ENCODE data around the gene ERBIN. TPM values are rescaled to one million over a fixed set of nuclear protein-coding genes. Genes with fewer than 3 reads are reported as not detected.
"Not testable (repeated sequence)": the region's sequence is repeated elsewhere in the genome, so short reads cannot be mapped to it uniquely, and the experiment has no call there.

ERBIN gene, protein sequence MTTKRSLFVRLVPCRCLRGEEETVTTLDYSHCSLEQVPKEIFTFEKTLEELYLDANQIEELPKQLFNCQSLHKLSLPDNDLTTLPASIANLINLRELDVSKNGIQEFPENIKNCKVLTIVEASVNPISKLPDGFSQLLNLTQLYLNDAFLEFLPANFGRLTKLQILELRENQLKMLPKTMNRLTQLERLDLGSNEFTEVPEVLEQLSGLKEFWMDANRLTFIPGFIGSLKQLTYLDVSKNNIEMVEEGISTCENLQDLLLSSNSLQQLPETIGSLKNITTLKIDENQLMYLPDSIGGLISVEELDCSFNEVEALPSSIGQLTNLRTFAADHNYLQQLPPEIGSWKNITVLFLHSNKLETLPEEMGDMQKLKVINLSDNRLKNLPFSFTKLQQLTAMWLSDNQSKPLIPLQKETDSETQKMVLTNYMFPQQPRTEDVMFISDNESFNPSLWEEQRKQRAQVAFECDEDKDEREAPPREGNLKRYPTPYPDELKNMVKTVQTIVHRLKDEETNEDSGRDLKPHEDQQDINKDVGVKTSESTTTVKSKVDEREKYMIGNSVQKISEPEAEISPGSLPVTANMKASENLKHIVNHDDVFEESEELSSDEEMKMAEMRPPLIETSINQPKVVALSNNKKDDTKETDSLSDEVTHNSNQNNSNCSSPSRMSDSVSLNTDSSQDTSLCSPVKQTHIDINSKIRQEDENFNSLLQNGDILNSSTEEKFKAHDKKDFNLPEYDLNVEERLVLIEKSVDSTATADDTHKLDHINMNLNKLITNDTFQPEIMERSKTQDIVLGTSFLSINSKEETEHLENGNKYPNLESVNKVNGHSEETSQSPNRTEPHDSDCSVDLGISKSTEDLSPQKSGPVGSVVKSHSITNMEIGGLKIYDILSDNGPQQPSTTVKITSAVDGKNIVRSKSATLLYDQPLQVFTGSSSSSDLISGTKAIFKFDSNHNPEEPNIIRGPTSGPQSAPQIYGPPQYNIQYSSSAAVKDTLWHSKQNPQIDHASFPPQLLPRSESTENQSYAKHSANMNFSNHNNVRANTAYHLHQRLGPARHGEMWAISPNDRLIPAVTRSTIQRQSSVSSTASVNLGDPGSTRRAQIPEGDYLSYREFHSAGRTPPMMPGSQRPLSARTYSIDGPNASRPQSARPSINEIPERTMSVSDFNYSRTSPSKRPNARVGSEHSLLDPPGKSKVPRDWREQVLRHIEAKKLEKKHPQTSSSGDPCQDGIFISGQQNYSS (N-terminal part only)
- 30.8 and 33.9 TPM in 2 replicates for total RNA-seq (2014; rRNA removed; shearing (Covaris generic))

- peak; percentile 73 for DNase-seq (ENCODE audit: low spot score)
Measured at GRCh38 chr5:65926276-65926783, at the start of gene ERBIN. TSS of gene ERBIN (plus strand) at chr5:65926575. CDS start at chr5:65992719, 66,144 bp downstream.

DNA sequence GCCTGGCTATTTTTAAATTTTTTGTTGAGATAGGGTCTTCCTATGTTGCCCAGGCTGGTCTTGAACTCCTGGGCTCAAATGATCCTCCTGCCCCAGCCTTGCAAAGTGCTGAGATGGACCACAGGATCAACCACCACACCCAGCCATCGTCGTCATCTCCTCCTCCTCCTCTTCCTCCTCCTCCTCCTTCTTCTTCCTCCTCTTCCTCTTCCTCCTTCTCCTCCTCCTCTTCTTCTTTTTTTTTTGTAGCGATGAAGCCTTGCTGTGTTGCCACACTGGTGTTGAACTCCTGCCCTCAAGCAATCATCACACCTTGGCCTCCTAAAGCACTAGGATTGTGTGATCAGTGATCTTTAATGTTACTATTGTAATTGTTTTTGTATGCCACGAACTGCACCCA is 49.4 kb upstream of the ERBIN start:
- no peak for DNase-seq (ENCODE audit: low spot score)

DNA sequence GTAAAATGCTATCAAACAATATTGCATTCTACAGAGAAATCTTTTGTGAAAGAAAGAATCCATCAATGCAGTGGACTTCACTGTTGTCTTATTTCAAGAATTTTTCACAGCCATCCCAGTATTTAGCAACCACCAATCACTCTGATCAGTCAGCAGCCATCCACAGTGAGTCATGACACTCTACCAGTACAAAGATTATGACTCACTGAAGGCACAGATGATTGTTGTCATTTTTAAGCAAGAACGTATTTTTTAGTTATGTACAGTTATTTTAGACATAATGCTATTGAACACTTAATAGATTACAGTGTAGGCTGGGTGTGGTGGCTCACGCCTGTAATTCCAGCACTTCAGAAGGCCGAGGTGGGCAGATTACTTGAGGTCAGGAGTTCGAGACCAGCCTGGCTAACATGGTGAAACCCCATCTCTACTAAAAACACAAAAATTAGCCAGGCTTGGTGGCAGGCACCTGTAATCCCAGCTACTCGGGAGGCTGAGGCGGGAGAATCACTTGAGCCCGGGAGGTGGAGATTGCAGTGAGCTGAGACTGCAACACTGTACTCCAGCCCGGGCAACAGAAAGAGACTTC is 46.6 kb upstream of the ERBIN start:
- DNase-seq (ENCODE audit: low spot score), result not testable (repeated sequence)

GRCh38 chr5:65880496-65881072 is 45.8 kb upstream of the ERBIN start:
- DNase-seq (ENCODE audit: low spot score), result no peak

DNA sequence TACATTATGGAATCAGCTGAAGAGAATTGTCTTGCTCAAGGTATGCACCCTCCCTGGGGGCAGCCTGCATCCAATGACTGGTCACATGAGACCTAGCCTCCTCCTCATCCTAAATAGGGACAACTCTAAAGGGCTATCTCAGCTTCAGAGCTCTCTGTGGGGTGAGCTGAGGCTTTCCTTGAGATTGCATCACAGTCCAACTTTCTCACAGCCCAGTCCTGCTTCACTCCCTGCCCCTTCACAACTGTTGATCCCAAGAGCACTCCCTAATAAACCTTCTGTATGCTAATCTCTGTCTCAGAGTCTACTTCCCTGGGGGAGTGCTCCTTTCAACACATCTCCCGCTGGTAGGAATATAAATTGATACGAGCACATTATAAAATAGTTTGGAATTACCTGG is 44.1 kb upstream of the ERBIN start:
- DNase-seq (ENCODE audit: low spot score), result no peak

GRCh38 chr5:65883461-65883860 is 42.9 kb upstream of the ERBIN start:
- no peak for DNase-seq (ENCODE audit: low spot score)

GRCh38 chr5:65886387-65886786 is 40.0 kb upstream of the ERBIN start:
- DNase-seq (ENCODE audit: low spot score), result no peak

DNA sequence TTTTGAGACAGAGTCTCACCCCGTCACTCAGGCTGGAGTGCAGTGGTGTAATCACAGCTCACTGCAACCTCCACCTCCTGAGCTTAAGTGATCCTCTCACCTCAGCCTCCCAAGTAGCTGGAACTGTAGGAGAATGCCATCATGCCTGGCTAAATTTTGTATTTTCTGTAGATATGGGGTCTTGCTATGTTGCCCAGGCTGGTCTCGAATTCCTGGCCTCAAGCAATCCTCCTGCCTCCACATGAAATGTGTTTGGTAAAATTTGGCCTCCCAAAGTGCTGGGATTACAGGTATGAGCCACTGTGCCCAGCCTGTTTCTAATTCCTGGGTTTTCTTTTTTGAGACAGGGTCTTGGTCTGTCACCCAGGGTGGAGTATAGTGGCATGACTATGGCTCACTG is 34.4 kb upstream of the ERBIN start:
- DNase-seq (ENCODE audit: low spot score), result not testable (repeated sequence)

- DNase-seq (ENCODE audit: low spot score), result no peak
Measured at GRCh38 chr5:65892801-65893200, 33.6 kb upstream of the ERBIN start.

- no peak for DNase-seq (ENCODE audit: low spot score)
Measured at GRCh38 chr5:65893749-65894430, 32.5 kb upstream of the ERBIN start.

- DNase-seq (ENCODE audit: low spot score), result no peak
Measured at GRCh38 chr5:65895891-65896290, 30.5 kb upstream of the ERBIN start.

DNA sequence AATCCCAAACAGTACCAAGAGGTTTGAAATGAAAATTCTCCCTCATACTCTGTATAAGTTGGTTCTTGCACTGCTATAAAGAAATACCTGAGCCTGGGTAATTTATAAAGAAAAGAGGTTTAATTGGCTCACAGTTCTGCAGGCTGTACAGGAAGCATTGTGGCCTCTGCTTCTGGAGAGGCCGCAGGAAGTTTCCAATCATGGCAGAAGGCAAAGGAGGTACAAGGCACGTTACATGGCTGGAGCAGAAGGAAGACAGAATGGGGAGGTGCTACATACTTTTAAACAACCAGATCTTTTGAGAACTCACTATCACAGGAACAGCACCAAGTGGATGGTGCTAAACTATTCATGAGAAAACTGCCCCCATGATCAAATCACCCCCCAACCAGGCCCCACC is 25.6 kb upstream of the ERBIN start:
- no peak for DNase-seq (ENCODE audit: low spot score)

DNA sequence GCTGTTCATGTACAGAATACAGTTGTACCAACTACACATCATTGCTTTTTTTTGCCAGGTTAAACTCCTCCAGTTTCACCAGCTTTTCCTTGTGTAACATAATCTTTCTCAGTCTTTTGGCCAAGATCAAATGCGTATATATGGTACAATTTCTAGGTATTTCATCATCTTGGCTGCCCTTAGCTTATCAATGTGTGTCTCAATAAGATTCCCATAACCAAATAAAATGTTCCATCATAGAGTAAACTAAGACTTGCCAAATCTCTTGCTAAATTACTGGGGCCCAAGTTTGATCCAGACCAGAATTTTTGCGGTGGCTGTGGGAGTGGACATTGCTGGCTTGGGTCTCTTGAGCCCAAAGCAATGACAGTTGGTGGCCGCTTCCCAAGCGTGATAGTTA is 24.3 kb upstream of the ERBIN start:
- no peak for DNase-seq (ENCODE audit: low spot score)

DNA sequence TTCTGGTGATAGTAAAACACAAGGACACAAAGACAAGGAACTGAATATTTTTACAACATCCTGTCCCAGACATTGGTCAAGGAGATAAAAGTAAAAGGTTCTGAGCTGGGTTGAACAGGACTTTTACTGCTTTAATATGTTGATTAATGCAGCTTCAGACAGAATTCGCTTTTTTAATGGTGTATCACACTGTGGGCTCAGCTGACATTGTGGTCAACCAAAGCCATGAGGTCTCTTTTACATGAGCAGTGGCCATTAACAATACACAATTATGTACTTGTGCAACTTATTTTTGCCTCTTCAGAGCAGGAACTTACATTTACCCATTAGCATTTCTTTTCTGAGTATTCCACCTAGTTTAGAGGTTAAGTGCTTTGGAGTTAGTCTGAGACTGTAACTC is 22.8 kb upstream of the ERBIN start:
- DNase-seq (ENCODE audit: low spot score), result no peak

DNA sequence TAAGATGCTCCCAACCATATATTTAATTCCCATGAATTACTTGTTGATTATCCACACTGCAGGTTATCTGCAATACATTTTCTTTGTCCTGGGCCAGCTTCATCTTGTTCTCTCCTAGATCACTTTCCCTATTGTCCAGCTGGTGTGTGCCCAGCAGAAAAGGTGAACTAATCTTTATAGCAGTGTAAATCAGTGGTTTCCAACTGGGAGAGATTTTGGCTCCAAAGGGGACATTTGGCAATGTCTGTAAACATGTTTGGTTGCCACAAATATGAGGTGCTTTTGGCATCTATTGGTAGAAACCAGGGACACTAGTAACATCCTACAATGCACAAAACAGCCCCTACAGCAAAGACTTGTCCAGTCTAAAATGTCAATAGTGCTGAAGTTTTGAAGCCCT is 20.1 kb upstream of the ERBIN start:
- DNase-seq (ENCODE audit: low spot score), result no peak

GRCh38 chr5:65907135-65907534 is 19.2 kb upstream of the ERBIN start:
- no peak for DNase-seq (ENCODE audit: low spot score)

- no peak for DNase-seq (ENCODE audit: low spot score)
Measured at GRCh38 chr5:65910711-65911110, 15.7 kb upstream of the ERBIN start.

GRCh38 chr5:65912311-65912710 is 14.1 kb upstream of the ERBIN start:
- DNase-seq (ENCODE audit: low spot score), result no peak

GRCh38 chr5:65913519-65913918 is 12.9 kb upstream of the ERBIN start:
- no peak for DNase-seq (ENCODE audit: low spot score)

DNA sequence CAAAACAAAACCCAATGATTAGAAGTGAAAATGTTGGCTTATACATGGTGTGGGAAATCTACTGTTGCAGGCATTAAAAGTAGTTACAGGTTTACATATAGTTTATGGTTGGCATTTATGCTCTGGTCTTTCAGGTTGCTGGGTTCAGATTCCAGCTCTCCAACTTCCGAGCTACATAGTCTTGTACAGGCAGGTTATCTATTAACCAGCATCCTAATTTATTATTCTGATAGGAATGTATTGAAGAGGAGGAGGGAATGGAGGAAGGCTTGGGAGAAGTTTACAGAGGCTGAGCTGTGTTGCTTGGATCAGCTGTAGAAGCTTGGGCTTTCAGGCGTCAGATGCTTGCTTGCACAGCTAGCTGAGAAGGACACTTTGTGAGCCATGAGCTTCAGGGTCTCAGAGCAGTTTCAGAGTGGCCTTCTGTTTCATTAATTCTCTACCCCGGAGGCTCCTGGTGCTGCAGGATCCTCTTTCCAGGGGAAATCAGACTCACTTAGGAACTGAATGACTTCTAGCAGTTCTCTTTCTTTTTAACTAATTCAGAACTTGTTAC is 11.7 kb upstream of the ERBIN start:
- no peak for DNase-seq (ENCODE audit: low spot score)
